Breast epithelium (tissue), 3 donors: Measurements from ENCODE around the gene ITPR3.

Experiments
- POLR2A ChIP-seq: fragments of 450-650 bp; IDR thresholded peaks from one replicate; pipeline ENCODE4 v1.6.1; 2016; ENCODE audit warnings: antibody characterized with exemption, mild to moderate bottlenecking, moderate library complexity
- POLR2AphosphoS5 ChIP-seq, 3 donors: sonication (generic); formaldehyde crosslinking; IDR thresholded peaks; one replicate each; pipeline ENCODE4 v1.6.1; 2017; ENCODE audit warnings: antibody characterized with exemption in 3 of 3
- TF ChIP-seq, protein P1 (sequence below), 3 donors: fragments of 450-650 bp; IDR thresholded peaks; one replicate each; pipeline ENCODE4 v1.5.1; 2016 to 2017; ENCODE audit warnings: antibody characterized with exemption in 3 of 3, mild to moderate bottlenecking in 3 of 3, moderate library complexity in 3 of 3

DNA sequence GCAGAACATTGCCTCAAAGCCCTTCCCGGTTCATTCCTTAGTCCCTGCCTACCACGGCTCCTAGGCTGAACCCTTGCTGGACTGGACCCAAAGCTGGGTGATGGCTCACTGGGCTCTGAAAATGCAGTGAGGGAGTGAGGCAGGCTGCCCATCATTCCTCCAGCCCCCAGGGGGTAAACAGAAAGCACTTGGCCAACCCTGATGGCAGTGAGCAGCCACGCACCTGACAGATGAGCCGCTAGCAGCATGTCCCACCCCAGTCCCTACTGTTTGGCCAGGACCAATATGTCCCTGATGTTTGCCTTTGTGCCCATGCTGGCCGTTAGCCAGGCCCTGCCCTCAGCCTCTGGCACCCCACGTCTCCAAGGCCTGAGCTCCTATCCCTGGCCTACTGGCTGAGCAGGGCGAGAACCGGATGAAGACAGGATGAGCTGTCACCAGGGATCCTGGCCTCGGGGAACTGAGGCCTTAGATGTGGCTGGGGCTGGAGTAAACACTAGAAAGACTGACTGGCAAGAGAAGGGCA lies 21.6 kb upstream of the ITPR3 start:
- TF ChIP-seq POLR2AphosphoS5 (IDR thresholded peaks at IDR 0.05): peak in 1 of 3 donors; percentile 50
- TF ChIP-seq POLR2A: no peak
- TF ChIP-seq, protein P1, sequence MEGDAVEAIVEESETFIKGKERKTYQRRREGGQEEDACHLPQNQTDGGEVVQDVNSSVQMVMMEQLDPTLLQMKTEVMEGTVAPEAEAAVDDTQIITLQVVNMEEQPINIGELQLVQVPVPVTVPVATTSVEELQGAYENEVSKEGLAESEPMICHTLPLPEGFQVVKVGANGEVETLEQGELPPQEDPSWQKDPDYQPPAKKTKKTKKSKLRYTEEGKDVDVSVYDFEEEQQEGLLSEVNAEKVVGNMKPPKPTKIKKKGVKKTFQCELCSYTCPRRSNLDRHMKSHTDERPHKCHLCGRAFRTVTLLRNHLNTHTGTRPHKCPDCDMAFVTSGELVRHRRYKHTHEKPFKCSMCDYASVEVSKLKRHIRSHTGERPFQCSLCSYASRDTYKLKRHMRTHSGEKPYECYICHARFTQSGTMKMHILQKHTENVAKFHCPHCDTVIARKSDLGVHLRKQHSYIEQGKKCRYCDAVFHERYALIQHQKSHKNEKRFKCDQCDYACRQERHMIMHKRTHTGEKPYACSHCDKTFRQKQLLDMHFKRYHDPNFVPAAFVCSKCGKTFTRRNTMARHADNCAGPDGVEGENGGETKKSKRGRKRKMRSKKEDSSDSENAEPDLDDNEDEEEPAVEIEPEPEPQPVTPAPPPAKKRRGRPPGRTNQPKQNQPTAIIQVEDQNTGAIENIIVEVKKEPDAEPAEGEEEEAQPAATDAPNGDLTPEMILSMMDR (IDR thresholded peaks at IDR 0.05): no peak
